ENCODE measurements around the gene PP2D1.
"Not testable (repeated sequence)": the region's sequence is repeated elsewhere in the genome, so short reads cannot be mapped to it uniquely, and the experiment has no call there.

PP2D1 gene

GRCh38 chr3:19967208-19967607 lies 44.9 kb downstream of the PP2D1 start:
- no peak for DNase-seq

- no peak for DNase-seq
Observed at GRCh38 chr3:19961960-19962359, 50.1 kb downstream of the PP2D1 start.

DNA sequence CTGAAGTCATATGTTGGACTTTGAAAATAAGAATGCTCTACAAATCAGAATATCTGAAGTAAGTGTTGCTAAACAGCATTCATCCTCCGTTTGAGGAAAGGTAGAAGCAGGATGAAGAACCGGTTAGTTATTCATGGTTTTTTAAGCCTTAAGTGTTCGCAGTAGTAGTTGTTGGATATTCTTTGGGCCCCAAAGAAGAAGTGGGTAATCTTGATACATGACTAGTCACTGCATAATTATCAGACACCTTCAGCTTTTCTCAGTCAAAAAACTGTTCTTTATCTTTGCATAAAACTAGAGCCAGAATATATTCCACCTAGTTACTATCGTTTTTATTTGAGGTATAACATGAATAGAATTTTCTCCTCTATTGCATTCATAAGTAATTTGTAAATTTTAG lies 51.4 kb downstream of the PP2D1 start:
- DNase-seq: no peak

- DNase-seq: no peak
Observed at GRCh38 chr3:19959505-19959904, 52.6 kb downstream of the PP2D1 start.

DNA sequence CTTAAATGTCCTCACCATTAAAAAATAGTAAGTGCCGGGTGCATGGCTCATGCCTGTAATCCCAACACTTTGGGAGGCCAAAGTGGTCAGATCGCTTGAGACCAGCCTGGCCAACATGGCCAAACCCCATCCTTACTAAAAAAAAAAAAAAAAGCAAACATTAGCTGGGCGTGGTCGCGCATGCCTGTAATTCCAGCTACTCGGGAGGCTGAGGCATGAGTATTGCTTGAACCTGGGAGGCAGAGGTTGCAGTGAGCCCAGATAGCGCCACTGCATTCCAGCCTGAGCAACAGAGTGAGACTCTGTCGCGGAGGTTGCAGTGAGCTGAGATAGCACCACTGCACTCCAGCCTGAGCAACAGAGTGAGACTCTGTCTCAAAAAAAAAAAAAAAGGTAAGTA lies 54.7 kb downstream of the PP2D1 start:
- not testable (repeated sequence) for DNase-seq

DNA sequence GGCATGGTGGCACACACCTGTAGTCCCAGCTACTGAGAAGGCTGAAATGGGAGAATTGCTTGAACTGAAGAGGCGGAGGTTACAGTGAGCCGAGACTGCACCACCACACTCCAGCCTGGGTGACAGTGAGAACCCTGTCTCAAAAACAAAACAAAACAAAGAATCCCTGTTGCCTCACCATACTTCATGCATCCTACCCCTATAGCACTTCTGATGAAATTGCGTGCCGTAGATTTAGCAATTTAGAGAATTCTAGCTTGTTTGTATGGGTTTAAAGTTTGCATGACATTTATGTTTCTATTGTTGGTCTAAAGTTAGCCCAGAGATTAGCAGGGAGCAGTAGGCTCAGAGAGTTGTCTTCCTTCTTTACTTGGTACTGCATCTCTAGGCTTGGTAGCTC lies 57.4 kb downstream of the PP2D1 start:
- no peak for DNase-seq

GRCh38 chr3:19950316-19950715 lies 61.7 kb downstream of the PP2D1 start:
- no peak for DNase-seq

DNA sequence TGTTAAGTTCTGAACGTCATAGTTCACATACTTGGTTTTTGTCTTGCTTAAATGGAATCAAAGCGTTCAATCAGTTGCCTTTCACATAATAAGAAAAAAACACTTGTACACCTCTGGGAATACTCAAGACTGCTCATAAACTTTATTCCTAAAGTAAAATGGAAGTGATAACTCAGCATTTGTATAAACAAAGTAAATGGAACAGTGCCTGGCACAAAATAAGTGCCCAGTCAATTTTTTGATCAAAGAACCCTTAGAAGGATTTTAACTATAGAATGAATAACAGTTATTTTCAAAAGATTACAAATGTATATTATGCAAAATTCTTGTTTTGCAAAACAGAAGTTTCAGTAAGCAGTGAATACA lies 63.9 kb downstream of the PP2D1 start:
- DNase-seq: no peak

GRCh38 chr3:19947549-19948225 lies 64.4 kb downstream of the PP2D1 start:
- no peak for DNase-seq

DNA sequence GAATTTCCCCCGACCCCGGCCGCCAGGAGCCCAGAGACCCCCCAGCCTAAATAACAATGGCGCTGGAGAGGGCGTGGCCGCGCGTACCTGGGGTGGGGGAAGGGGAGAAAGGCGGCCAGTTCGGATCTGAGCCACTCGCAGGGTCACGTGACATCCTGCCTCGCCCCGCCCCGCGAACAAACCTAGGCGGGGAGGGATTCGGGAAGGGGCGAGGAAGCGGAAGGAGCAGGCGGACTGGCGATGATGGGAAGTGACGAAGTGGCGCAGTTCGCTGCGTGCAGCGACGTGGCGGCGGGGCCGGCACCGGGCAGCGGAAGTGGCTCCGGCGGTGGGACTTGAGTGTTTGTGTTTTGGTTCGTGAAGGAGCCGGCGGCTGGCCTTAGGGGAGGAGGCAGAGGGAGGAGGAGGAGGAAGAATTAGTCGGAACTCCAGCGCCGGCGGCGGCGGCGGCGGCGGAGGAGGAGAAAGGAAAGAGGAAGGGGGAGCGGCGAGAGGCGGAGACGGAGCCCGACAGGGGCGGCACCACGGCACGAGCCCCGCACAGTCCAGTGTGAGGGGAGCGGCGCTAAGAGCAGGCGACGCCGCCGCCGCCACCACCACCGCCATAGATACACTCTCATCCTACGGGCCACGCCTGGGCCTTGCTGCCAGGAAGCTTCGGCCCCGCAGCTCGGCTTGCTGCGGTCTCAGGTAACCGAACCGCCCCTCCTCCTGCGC lies 65.1 kb downstream of the PP2D1 start, which contains the start of gene RAB5A:
Gene RAB5A, plus strand, starts transcription at position 266 of the 717 bp plus-strand sequence. CDS start 3,802 bp downstream, outside the sequence.
- peak; percentile 81 for DNase-seq

DNA sequence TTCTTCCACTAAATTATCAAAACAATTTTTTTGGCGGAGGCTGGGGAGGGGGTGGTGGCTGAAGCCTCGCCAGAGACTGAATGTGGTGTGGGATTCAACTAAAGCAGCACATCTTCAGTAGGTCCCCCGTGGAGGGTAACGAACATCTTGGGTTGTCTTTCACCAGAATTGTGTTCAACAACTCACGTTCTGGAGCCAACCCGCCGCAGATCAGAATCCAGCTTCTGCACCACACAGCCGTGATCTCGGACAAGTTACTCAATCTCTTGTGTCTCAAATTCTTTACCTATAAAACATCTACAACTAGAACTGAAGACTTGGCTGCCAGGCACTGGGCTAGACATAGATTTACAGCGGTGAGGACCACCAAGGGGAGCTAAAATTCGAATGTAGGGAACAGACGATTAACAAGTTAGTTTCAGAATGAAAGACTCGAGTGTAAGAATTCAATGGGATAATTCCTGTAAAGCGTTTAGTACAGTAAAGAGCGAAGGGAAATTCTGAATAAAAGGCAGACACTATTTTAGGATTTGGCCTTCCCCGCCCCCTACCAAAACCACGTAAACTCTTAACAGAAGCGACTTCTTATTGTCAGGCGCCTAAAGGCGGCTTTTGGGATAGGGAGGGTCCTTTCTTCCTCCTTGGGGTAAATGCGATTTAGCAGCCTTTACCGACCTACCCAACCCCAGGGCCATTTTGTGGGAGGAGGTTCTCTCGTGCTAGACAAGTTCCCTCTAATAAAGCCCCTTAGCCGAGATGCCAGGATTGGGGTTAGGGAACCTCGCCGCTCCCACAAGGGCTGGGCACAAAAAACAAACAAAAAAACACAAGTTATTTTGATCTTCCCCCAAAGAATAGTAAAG lies 65.9 kb downstream of the PP2D1 start:
- DNase-seq: no peak

DNA sequence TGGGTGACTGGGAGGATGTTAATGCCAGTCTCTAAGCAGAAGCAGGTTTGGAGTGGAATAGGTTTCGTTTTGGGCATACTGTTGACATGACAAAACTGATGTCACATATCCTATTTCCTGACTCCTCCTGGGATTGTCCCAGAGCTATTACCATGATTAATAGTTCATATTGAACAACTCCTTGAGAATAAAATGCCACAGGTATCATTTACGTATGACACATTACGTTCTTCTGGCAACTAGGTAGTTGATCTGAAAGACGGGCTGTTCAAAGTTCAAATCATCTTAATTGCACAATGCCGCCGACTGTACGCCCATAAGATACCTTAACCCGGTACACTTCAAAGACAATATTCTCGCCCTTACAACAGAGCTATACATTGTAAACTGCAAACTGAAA lies 66.5 kb downstream of the PP2D1 start:
- no peak for DNase-seq

DNA sequence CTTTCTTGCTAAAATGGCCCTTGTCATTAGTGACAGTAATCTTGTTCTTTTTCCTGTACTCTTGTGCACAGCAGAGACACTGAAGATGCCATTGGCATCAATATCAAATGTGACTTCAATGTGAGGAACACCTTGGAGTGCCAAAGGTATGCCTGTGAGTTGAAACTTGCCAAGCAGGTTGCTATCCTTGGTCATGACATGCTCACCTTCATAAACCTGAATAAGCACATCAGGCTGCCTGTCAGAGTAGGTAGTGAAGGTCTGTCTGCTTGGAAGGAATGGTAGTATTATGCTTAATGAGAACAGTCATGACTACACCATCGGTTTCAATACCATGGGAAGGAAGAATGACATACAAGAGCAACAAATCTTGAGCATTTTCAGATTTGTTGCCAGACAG lies 71.4 kb downstream of the PP2D1 start:
- DNase-seq: no peak

GRCh38 chr3:19938295-19938627 lies 73.8 kb downstream of the PP2D1 start:
- DNase-seq: no peak

DNA sequence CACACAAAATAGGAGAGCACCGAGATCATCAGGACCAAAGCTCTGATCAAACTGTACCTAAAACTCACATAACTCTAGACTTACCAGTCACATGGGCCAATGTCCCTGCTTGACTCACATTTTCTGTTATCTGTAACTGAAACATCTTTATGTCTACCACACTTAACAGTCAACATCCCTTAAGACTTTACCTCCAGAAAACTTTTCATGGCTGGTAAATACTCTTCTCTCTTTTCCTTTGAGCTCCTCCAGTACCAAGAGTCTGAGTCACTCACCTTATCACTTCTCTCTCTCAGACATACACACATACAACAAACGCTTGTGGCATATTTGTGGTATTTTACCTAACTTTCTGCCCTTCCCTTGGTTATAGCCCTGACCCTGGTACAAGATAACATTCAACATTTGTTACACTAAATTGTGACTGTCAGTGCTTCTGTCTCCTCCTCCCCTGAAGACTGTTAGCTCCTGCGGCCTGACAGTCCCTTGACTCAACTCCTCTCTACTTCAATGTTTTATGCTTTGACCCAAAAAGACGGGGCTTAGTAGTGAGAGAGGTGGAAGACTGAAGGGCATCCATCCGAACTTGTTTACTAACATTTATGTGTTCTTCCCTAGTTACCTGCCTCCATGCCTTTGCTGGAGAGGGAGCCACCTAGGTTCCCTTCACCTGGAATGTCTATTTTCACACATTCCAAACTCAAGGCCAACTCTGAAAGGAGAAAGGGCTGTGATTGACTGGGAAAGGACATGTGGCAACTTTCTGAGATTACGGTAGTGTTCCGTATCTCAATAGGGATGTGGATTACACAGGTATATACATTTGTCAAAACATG lies 74.4 kb downstream of the PP2D1 start:
- no peak for DNase-seq

All from cortex of kidney (tissue), 1 donor.